ENCODE results near the gene SRSF8.

SRSF8 gene

DNA sequence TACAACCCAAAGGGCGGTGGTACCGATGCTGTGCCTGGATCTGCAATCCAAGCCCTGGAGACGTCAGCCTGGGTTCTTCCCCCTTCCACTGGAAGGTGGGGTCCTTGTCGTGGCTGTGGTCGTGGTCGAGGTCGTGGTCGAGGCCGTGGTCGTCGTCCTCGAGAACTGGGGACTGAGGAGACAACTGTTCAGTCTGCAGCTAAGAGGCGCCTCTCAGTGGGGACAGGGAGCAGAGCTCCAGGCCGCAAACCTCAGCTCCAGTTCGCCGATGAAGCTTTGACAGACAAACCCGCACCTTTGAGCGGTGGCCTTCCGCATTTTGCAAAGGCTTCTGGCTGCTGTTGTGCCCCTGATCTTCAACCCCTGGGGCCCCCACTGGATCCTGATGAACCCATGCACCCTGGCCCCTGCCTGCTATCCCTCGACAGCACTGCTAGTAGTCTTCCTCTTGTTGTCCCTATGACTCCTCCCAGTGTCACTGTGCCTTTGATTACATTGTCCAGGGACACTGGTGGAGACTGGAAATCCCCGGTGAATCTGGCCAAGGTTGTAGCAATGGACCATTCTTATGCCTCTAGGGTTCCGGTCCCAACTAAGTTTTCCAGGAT lies 16.0 kb upstream of the SRSF8 start:
- TF ChIP-seq, protein P1, sequence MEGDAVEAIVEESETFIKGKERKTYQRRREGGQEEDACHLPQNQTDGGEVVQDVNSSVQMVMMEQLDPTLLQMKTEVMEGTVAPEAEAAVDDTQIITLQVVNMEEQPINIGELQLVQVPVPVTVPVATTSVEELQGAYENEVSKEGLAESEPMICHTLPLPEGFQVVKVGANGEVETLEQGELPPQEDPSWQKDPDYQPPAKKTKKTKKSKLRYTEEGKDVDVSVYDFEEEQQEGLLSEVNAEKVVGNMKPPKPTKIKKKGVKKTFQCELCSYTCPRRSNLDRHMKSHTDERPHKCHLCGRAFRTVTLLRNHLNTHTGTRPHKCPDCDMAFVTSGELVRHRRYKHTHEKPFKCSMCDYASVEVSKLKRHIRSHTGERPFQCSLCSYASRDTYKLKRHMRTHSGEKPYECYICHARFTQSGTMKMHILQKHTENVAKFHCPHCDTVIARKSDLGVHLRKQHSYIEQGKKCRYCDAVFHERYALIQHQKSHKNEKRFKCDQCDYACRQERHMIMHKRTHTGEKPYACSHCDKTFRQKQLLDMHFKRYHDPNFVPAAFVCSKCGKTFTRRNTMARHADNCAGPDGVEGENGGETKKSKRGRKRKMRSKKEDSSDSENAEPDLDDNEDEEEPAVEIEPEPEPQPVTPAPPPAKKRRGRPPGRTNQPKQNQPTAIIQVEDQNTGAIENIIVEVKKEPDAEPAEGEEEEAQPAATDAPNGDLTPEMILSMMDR (IDR thresholded peaks at IDR 0.05) = no peak
- H3K4me1 ChIP-seq (ENCODE audit: control insufficient read depth in 1 of 2, insufficient read depth in 1 of 2, low read depth in 1 of 2, low read length in 1 of 2) = no peaks in the 10 kb centered on the region
- H3K4me3 ChIP-seq (ENCODE audit: low read depth in 1 of 2, low read length in 1 of 2) = no peak overlapping the region
- peaks cover 16% of the 10 kb centered on the region for H3K27me3 ChIP-seq
- no peaks in the 10 kb centered on the region for H3K9me3 ChIP-seq
- no peaks in the 10 kb centered on the region for H3K36me3 ChIP-seq
- H3K27ac ChIP-seq = no peak overlapping the region

DNA sequence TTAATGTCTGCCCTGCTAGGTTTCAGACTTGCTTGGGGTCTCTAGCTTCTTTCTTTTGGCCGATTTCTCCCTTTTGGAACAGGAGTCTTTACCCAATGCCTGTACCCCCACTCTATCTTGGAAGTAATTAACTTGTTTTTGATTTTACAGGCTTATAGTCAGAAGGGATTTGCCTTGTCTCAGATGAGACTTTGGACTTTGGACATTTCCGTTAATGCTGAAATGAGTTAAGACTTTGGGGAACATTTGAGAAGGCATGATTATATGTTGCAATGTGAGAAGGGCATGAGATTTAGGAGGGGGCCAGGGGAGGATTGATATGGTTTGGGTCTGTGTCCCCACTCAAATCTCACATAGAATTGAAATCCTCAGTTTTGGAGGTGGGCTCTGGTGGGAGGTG lies 12.4 kb upstream of the SRSF8 start:
- Histone ChIP-seq H3K4me3 (ENCODE audit: low read depth in 1 of 2, low read length in 1 of 2) (no peak overlapping the region), H3K36me3 (no peaks in the 10 kb centered on the region), H3K27ac (no peak overlapping the region), H3K27me3 (peaks cover 11% of the 10 kb centered on the region), H3K9me3 (no peaks in the 10 kb centered on the region), H3K4me1 (ENCODE audit: control insufficient read depth in 1 of 2, insufficient read depth in 1 of 2, low read depth in 1 of 2, low read length in 1 of 2) (no peaks in the 10 kb centered on the region)
- TF ChIP-seq, protein P1 (IDR thresholded peaks at IDR 0.05) = no peak

DNA sequence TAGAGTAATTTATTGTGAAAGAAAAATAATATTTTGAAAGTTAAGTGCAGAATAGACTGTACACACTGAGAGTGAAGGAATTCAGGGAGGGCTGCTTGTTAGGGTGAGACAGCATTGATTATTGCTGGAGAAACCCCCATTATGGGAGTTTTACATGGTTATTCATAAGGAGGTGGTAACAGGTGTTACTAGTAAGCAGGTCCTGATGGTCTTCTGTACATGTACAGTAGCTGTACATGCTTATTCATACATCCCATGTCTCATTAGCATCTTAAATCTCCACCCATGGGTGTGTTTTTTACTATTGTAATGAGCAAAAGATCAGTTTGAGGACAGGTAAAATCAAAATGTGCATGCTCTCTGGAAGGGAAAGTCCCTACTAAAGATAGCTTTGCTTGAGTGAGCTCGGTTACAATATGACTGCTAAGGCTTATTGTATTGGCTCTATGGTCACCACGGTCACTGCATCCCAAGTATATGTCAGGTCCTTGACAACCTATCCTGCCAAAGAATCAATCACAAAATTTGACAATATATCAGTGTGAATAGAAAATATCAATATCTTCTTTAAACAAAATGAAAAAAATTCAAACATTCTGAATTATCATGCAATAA lies 11.3 kb upstream of the SRSF8 start:
- H3K4me1 ChIP-seq (ENCODE audit: control insufficient read depth in 1 of 2, insufficient read depth in 1 of 2, low read depth in 1 of 2, low read length in 1 of 2) = no peaks in the 10 kb centered on the region
- no peaks in the 10 kb centered on the region for H3K36me3 ChIP-seq
- H3K4me3 ChIP-seq (ENCODE audit: low read depth in 1 of 2, low read length in 1 of 2) = no peak overlapping the region
- TF ChIP-seq, protein P1 (IDR thresholded peaks at IDR 0.05) = no peak
- H3K27ac ChIP-seq = no peak overlapping the region
- H3K9me3 ChIP-seq = no peaks in the 10 kb centered on the region
- H3K27me3 ChIP-seq = peaks cover 17% of the 10 kb centered on the region

DNA sequence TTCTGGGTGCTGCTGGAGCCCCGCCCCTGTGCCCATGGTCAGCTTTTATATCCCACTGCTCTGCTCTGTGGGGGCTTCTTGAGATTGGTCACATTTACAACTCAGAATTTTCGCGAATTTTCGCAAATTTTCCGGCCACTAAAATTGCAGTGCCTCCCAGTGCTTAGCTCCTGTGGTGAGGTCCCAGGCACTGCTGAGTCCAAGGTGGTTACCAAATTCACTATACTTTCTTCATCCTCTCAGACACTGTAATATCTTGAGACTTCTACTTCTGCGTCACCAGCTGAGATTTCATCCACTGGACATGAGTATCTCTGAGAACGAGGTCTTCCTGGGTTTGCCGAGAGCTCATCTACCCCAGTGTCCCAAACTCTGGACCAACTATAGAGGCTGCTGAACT lies 8.8 kb upstream of the SRSF8 start:
- Histone ChIP-seq H3K4me1 (ENCODE audit: control insufficient read depth in 1 of 2, insufficient read depth in 1 of 2, low read depth in 1 of 2, low read length in 1 of 2) (no peaks in the 10 kb centered on the region), H3K36me3 (no peaks in the 10 kb centered on the region), H3K4me3 (ENCODE audit: low read depth in 1 of 2, low read length in 1 of 2) (no peak overlapping the region), H3K27me3 (peaks cover 39% of the 10 kb centered on the region), H3K9me3 (no peaks in the 10 kb centered on the region), H3K27ac (no peak overlapping the region)
- TF ChIP-seq, protein P1 (IDR thresholded peaks at IDR 0.05) = no peak

DNA sequence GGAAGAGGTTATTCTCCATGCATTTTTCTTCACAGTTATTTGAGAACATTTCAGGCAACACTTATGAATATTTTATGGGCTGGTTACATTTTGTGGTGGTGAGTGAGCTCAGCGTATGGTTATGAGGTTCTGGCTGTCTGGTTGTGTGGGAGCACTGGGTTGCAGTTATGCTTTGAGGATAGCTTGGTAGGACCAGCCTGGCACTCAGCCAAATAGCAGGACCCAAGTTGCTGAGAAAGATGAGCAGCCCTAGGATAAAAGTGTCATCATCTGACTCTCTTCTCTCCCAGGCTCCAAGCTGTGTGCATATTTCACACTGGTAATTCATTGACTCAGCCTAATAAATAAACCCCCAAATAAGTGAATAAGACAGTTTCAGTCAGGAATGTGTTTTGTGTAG lies 8.1 kb upstream of the SRSF8 start:
- no peaks in the 10 kb centered on the region for H3K36me3 ChIP-seq
- no peaks in the 10 kb centered on the region for H3K9me3 ChIP-seq
- no peak overlapping the region for H3K4me3 ChIP-seq (ENCODE audit: low read depth in 1 of 2, low read length in 1 of 2)
- no peak overlapping the region for H3K27ac ChIP-seq
- H3K27me3 ChIP-seq = peaks cover 46% of the 10 kb centered on the region
- TF ChIP-seq, protein P1 (IDR thresholded peaks at IDR 0.05) = no peak
- no peaks in the 10 kb centered on the region for H3K4me1 ChIP-seq (ENCODE audit: control insufficient read depth in 1 of 2, insufficient read depth in 1 of 2, low read depth in 1 of 2, low read length in 1 of 2)
